Heart left ventricle (tissue), 16 donors: ENCODE measurements around the gene SLC47A2. TPM values are rescaled to one million over a fixed set of nuclear protein-coding genes. Genes with fewer than 3 reads are reported as not detected.

Source experiments
- ATAC-seq, 4 donors: fragments of 200-7000 bp; cut with Tn5 transposase; one replicate each; pipeline ENCODE4 v1.9.1; 2020 to 2022; ENCODE audit warnings: moderate library complexity in 4 of 4, mild to moderate bottlenecking in 3 of 4, moderate number of reproducible peaks in 1 of 4
- DNase-seq, 5 donors: peaks; one replicate each; pipeline ENCODE4 v3.0.0-alpha.2; 2020
- H3K27ac ChIP-seq, 12 donors: fragments of 200-600 bp; sonication (generic) in 4 of 12; one replicate each; pipeline versions ENCODE4 v1.5.0 to v1.8.0; 2016 to 2022; ENCODE audit warnings: mild to moderate bottlenecking in 2 of 12
- H3K27me3 ChIP-seq, 9 donors: fragments of 200-600 bp; sonication (generic) in 2 of 9; one replicate each; pipeline versions ENCODE4 v1.5.1 to v1.8.0; 2016 to 2022; ENCODE audit warnings: mild to moderate bottlenecking in 3 of 9
- H3K36me3 ChIP-seq, 9 donors: fragments of 200-600 bp; sonication (generic) in 2 of 9; one replicate each; pipeline versions ENCODE4 v1.5.0 to v1.8.0; 2018 to 2022; ENCODE audit warnings: mild to moderate bottlenecking in 2 of 9
- H3K4me1 ChIP-seq, 12 donors: fragments of 200-600 bp; sonication (generic) in 4 of 12; one replicate each; pipeline versions ENCODE4 v1.5.0 to v1.8.0; 2016 to 2022; ENCODE audit warnings: mild to moderate bottlenecking in 3 of 12
- H3K4me3 ChIP-seq, 12 donors: fragments of 200-600 bp; sonication (generic) in 4 of 12; one replicate each; pipeline versions ENCODE4 v1.5.0 to v1.8.0; 2017 to 2022; ENCODE audit warnings: mild to moderate bottlenecking in 9 of 12, moderate library complexity in 4 of 12
- H3K9me3 ChIP-seq, 12 donors: fragments of 200-600 bp; sonication (generic) in 4 of 12; one replicate each; pipeline versions ENCODE4 v1.5.0 to v1.8.0; 2016 to 2022; ENCODE audit warnings: mild to moderate bottlenecking in 1 of 12
- POLR2A ChIP-seq, 2 donors: fragments of 450-650 bp; IDR thresholded peaks; one replicate each; pipeline ENCODE4 v1.6.1; 2017; ENCODE audit warnings: antibody characterized with exemption in 2 of 2, mild to moderate bottlenecking in 2 of 2, moderate library complexity in 2 of 2
- WGBS, 4 donors: extraction: QIAGEN DNeasy Blood & Tissue Kit in 2 of 4; methylation state at CpG; one replicate each; pipeline versions ENCODE4 v1.1.5 to v1.1.7; 2013 to 2018; 5-methylcytosine and 5-hydroxymethylcytosine counted together
- intact Hi-C, 10 donors: fragments of 100-400 bp; cut with DNase I; formaldehyde crosslinking; loops; one replicate each; pipeline versions ENCODE4 v1.11.1 to v1.14.2; 2022
- polyA plus RNA-seq, 2 donors: library from polyadenylated mRNA; stranded (reverse); fragments of 200-250 nt; gene quantifications; one replicate each; pipeline ENCODE4 v1.2.3, GENCODE V29; 2013
- total RNA-seq, 9 donors: library from RNA; depleted of rRNA in 2 of 9; stranded (reverse); fragments of >200 nt in 2 of 9; fragmentation: NEBNext Ultra II Directional in 3 of 9; extraction: Animal tissue kit (Norgen Biotek cat#: 25700) in 3 of 9; gene quantifications; one replicate each; pipeline versions ENCODE4 v1.1.0 to v1.2.4, GENCODE V29; 2016 to 2023
- TF ChIP-seq, protein P1 (sequence below), 12 donors: fragments of 200-600 bp; sonication (generic) in 4 of 12; IDR thresholded peaks; one replicate each; pipeline versions ENCODE4 v1.5.0 to v1.8.0; 2018 to 2022; ENCODE audit warnings: antibody characterized with exemption in 12 of 12, mild to moderate bottlenecking in 5 of 12
- donor health status: ischemic (EF 13 %, LVEDD 7.1; RV severe dilation, severe dysfunction).
- donor health status: healthy with polysubstance abuse.
- donor health status: DM: no; HTN: yes; CAD: no.
- donor health status: DM: no; HTN: no; CAD: no.
- donor health status: ischemic (EF 25% LVEDD 6.9; RV normal size, moderate dysfunction).
- donor health status: ischemic (EF 25% LVEDD 5.7; RV mildly dilated, moderate dysfunction).
- donor health status: healthy.
- donor health status: DM: yes; HTN: yes; CAD: no.
- donor health status: ischemic (EF 35%, LVEDD 5.7; RV mildly dilated, moderate dysfunction).
- donor health status: nonischemic (EF 11% LVEDD 7.7; RV severe dilation, severe dysfunction).
- donor health status: DM: yes; HTN: yes; CAD: no.
- donor health status: PGD.
- donor health status: ischemic (EF 29% LVEDD 5.4; RV normal size, mild dysfunction).
- donor health status: nonischemic (EF 23%, LVEDD 6.1; RV moderate dilation, normal function).

SLC47A2 gene
- total and polyA plus RNA-seq, 11 donors, result 0.32 TPM; not detected in 10

DNA sequence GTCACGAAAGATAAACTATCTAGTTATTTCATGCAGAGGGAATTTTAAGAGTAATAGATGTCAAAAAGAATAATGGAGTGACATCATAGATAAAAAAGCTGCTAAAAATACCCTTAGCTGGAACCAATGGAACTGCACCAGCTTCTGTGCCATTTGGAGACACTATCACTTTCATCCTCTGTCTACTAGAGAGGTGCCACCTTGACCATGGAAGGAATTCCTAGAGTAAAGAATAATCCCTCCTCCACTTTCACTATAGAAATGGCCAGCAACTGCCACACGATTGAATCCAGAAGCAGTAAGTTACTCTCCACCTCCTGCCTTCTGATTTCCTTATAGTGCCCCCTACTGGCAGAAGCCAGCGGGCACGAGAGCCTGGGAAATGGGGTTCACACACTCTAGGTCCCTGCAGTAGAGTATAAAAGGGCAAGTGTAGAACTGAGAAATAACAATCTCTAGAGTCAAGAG, 70.6 kb downstream of the SLC47A2 start:
- no peaks in the 10 kb centered on the region for H3K36me3 ChIP-seq
- no peak overlapping the region for H3K4me3 ChIP-seq
- ATAC-seq (no peak), DNase-seq (peak in 1 of 5 donors; percentile 35)
- intact Hi-C loops, result loop anchor here (2.0 to 10.0 kb wide), 12 partner anchors 99 to 281 kb away; partner anchors contain the start of genes B9D1 (in 2 of the 10), ALDH3A1 (in 1 of the 10) and MAPK7 (in 1 of the 10)
- WGBS, 4 donors, result 21 to 29% (median 27%) methylated on average over 4 of the region's 4 CpGs
- no peak overlapping the region for H3K27ac ChIP-seq
- TF ChIP-seq, protein P1, sequence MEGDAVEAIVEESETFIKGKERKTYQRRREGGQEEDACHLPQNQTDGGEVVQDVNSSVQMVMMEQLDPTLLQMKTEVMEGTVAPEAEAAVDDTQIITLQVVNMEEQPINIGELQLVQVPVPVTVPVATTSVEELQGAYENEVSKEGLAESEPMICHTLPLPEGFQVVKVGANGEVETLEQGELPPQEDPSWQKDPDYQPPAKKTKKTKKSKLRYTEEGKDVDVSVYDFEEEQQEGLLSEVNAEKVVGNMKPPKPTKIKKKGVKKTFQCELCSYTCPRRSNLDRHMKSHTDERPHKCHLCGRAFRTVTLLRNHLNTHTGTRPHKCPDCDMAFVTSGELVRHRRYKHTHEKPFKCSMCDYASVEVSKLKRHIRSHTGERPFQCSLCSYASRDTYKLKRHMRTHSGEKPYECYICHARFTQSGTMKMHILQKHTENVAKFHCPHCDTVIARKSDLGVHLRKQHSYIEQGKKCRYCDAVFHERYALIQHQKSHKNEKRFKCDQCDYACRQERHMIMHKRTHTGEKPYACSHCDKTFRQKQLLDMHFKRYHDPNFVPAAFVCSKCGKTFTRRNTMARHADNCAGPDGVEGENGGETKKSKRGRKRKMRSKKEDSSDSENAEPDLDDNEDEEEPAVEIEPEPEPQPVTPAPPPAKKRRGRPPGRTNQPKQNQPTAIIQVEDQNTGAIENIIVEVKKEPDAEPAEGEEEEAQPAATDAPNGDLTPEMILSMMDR (IDR thresholded peaks at IDR 0.05), result peak; percentile 18 to 63 (median 46)
- no peak for TF ChIP-seq POLR2A (IDR thresholded peaks at IDR 0.05)
- peaks cover 0 to 37% (median 27%) of the 10 kb centered on the region in 12 donors for H3K4me1 ChIP-seq
- H3K27me3 ChIP-seq, result no peaks in the 10 kb centered on the region
- H3K9me3 ChIP-seq, result no peaks in the 10 kb centered on the region

DNA sequence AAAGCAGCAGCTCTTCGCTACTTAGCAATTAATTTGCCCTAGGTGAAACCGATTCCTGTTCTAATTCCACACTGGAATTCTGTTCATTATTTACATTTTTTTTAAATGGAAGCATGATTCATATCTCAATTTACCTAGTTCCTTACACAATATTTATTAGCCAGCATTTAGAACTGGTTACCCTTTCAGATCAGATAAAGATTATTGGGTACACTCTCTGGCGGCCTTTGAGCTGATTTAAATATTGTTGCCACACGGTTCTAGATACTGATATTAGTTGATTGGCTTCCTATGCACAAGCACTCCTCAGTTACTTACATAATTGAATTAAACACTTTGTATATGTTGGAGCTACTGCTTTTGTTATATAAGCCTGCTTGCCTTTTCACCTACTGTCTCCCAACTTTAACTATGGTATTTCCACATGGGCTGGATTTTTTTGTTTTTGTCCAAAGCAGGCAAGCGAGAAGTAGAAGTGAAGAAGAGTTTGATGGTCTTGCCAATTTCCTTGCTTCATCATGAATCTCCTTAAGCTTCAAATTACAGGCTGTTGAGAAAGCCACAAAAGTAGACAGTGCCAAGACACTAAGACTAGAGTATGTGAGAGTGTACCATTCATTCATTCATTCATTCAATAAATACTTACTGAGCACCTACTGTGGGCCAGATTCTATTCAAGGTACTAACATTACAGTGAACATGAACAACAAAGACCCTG, 71.7 kb downstream of the SLC47A2 start:
- intact Hi-C loops, result loop anchor here (5.0 to 10.0 kb wide), 10 partner anchors 100 to 280 kb away; partner anchors contain the start of genes B9D1 (in 2 of the 10), ALDH3A1 (in 1 of the 10) and MAPK7 (in 1 of the 10)
- TF ChIP-seq, protein P1 (IDR thresholded peaks at IDR 0.05), result no peak
- no peak for TF ChIP-seq POLR2A (IDR thresholded peaks at IDR 0.05)

DNA sequence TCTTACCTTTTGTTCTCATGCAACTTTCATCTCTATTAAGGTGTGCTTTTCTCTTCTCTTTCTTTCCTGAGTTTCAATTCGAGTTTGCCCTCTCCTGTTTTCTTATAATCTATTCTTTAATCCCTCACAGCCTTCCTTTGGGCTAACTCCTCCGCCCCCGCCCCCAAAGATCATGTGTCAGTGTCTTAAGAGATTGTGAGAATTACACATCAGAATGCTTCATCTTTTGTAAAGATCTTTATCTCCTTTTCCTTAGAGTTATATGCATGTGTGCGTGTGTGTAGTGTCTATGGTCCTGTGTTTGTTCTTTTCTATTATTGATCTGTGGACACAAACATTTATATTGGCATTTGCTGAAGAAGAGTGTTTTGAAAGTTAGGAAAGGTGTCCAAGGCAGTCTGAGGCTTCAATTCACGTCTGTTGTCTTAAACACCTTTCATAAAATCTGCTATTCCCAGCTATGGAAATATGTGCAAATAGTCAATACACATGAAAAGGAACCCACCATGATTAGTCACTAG, 74.0 kb downstream of the SLC47A2 start:
- DNase-seq, result no peak
- no peak for ATAC-seq
- Histone ChIP-seq H3K4me3 (no peak overlapping the region), H3K27ac (no peak overlapping the region), H3K4me1 (peaks cover 0 to 15% (median 8%) of the 10 kb centered on the region in 12 donors), H3K9me3 (peaks cover 0 to 6% (median 0%) of the 10 kb centered on the region in 12 donors), H3K27me3 (no peaks in the 10 kb centered on the region), H3K36me3 (no peaks in the 10 kb centered on the region)
- TF ChIP-seq, protein P1 (IDR thresholded peaks at IDR 0.05), result no peak
- no peak for TF ChIP-seq POLR2A (IDR thresholded peaks at IDR 0.05)
- 58 to 82% (median 69%) methylated on average over 5 of the region's 5 CpGs for WGBS, 4 donors
- intact Hi-C loops, result loop anchor here in 8 of 10 donors (10.0 kb wide), 7 partner anchors 98 to 278 kb away; partner anchors contain the start of genes B9D1 (in 2 of the 8), ALDH3A1 (in 1 of the 8) and MAPK7 (in 1 of the 8)

More for the DNA sequence above, 71.7 kb downstream of the SLC47A2 start:
- H3K27ac ChIP-seq, result no peak overlapping the region
- H3K36me3 ChIP-seq, result no peaks in the 10 kb centered on the region
- 91 to 95% (median 91%) methylated on average over 5 of the region's 5 CpGs for WGBS, 4 donors
- no peaks in the 10 kb centered on the region for H3K27me3 ChIP-seq
- DNase-seq (no peak), ATAC-seq (no peak)
- no peaks in the 10 kb centered on the region for H3K9me3 ChIP-seq
- H3K4me3 ChIP-seq, result no peak overlapping the region
- peaks cover 0 to 25% (median 16%) of the 10 kb centered on the region in 12 donors for H3K4me1 ChIP-seq
